Measurements from ENCODE around the gene TELO2. TPM values are rescaled to one million over a fixed set of nuclear protein-coding genes. Genes with fewer than 3 reads are reported as not detected.

The TELO2 gene
- total and polyA plus RNA-seq, 2 donors (not counting 3 experiments of a cell fraction or from before 2014, with no cell fraction given): 30.7 to 61.6 TPM

DNA sequence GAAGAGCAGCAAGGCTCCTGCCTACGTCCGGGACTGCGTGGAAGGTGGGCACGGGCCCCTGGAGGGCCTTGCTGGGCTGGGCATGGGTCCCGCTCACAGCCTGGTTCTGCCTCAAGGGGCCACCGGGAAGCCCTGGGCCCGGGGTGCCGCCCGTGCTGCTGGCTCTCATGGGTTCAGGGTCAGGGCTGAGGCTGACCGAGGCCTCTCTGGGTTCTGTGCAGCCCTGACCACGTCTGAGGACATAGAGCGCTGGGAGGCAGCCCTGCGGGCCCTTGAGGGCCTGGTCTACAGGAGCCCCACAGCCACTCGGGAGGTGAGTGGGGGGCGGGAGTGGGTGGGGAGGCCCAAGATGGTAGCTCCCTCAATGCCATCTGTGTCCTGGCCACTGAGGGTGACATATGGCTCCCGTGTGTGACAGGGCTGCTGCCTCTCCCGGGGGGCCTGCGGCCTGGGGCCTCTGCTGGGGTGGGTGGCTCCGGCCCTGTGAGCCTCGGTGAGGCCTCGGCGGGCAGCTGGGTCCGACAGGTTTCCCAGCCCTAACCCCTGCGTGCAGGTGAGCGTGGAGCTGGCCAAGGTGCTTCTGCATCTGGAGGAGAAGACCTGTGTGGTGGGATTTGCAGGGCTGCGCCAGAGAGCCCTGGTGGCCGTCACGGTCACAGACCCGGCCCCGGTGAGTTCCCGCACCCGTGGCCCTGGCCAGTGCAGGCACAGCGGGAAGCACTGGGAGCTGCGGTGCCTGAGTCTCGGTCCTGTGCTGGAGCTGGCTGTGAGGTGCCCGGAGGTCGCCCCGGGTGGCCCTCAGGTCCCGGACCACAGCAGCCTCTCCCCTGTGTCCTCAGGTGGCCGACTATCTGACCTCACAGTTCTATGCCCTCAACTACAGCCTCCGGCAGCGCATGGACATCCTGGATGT lies 9.2 kb downstream of the TELO2 start:
- ChIA-PET CTCF (interaction anchor here (0.6 to 1.2 kb wide), 3 partner anchors 9 to 30 kb away, joined by 3 to 5 read pairs (median 4); no protein-coding TSS in a partner anchor), POLR2A (no interaction called here)
- TF ChIP-seq GATA2 (IDR thresholded peaks at IDR 0.05; ENCODE audit: insufficient read depth, insufficient read length, low read depth, low read length): no peak
- TF ChIP-seq POLR2A (IDR thresholded peaks at IDR 0.05; ENCODE audit: low read depth, low read length): no peak
- TF ChIP-seq JUN (IDR thresholded peaks at IDR 0.05; ENCODE audit: borderline replicate concordance, insufficient read depth, insufficient read length, low read depth): no peak
- TF ChIP-seq MYC (IDR thresholded peaks at IDR 0.05; ENCODE audit: low read depth, low read length): no peak
- TF ChIP-seq, protein P1, sequence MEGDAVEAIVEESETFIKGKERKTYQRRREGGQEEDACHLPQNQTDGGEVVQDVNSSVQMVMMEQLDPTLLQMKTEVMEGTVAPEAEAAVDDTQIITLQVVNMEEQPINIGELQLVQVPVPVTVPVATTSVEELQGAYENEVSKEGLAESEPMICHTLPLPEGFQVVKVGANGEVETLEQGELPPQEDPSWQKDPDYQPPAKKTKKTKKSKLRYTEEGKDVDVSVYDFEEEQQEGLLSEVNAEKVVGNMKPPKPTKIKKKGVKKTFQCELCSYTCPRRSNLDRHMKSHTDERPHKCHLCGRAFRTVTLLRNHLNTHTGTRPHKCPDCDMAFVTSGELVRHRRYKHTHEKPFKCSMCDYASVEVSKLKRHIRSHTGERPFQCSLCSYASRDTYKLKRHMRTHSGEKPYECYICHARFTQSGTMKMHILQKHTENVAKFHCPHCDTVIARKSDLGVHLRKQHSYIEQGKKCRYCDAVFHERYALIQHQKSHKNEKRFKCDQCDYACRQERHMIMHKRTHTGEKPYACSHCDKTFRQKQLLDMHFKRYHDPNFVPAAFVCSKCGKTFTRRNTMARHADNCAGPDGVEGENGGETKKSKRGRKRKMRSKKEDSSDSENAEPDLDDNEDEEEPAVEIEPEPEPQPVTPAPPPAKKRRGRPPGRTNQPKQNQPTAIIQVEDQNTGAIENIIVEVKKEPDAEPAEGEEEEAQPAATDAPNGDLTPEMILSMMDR (IDR thresholded peaks at IDR 0.05; ENCODE audit: extremely low read depth in 1 of 2, insufficient read depth in 1 of 2, low read depth in 1 of 2, low read length in 2 of 2): no peak
- TF ChIP-seq POLR2AphosphoS5 (IDR thresholded peaks at IDR 0.05; ENCODE audit: insufficient read depth, low read depth, low read length): no peak
- TF ChIP-seq FOS (IDR thresholded peaks at IDR 0.05; ENCODE audit: borderline replicate concordance, insufficient read depth, low read length): no peak
- no peak for TF ChIP-seq EZH2 (IDR thresholded peaks at IDR 0.05; ENCODE audit: borderline replicate concordance, low read depth, low read length, severe bottlenecking)
- TF ChIP-seq, protein P2, sequence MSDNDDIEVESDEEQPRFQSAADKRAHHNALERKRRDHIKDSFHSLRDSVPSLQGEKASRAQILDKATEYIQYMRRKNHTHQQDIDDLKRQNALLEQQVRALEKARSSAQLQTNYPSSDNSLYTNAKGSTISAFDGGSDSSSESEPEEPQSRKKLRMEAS (IDR thresholded peaks at IDR 0.05; ENCODE audit: insufficient read depth, insufficient read length): no peak
- Histone ChIP-seq H2AFZ (ENCODE audit: low read depth, low read length) (no peak overlapping the region), H3K4me2 (ENCODE audit: insufficient read depth, low read length) (no peak overlapping the region), H3K4me3 (replicated peaks in 1 of 3; ENCODE audit: insufficient read depth in 1 of 3, low read depth in 1 of 3, low read length in 3 of 3) (no peak overlapping the region), H3K4me1 (ENCODE audit: control insufficient read depth, extremely low read depth, insufficient read depth, low read length) (no peaks in the 10 kb centered on the region), H3K9ac (replicated peaks; ENCODE audit: extremely low read depth, insufficient read depth, low read length) (no peak overlapping the region), H3K27me3 (ENCODE audit: control insufficient read depth in 2 of 2, insufficient read depth in 2 of 2, low read length in 2 of 2) (no peaks in the 10 kb centered on the region), H4K20me1 (replicated peaks; ENCODE audit: control insufficient read depth, extremely low read depth, insufficient read depth, low read length) (no peaks in the 10 kb centered on the region), H3K79me2 (ENCODE audit: control insufficient read depth, insufficient read depth, low read length) (no peaks in the 10 kb centered on the region), H3K27ac (ENCODE audit: insufficient read depth, low read depth, low read length) (no peak overlapping the region), H3K9me1 (replicated peaks; ENCODE audit: control insufficient read depth, extremely low read depth, insufficient read depth, low read length) (no peaks in the 10 kb centered on the region), H3K36me3 (ENCODE audit: control insufficient read depth in 2 of 2, extremely low read depth in 1 of 2, insufficient read depth in 2 of 2, low read length in 2 of 2) (peaks cover 7 to 33% of the 10 kb centered on the region in 2 experiments), H3K9me3 (replicated peaks; ENCODE audit: control insufficient read depth, insufficient read depth, low read length) (no peaks in the 10 kb centered on the region)
- no TSS peak for BruUV-seq (replicated peaks)
- intact Hi-C loops (cut with micrococcal nuclease): no loop called here
- FAIRE-seq (no peak), DNase-seq (ENCODE audit: low read depth, low spot score) (no peak)
- dilution Hi-C loops (cut with MboI; ENCODE audit: extremely low pct_ligation_motif_present, low sequenced_read_pairs): no loop called here

Measured in endothelial cell of umbilical vein (primary cell).